Astrocyte (in vitro differentiated cells and primary cell): ENCODE measurements around the gene SUGP2. TPM values are rescaled to one million over a fixed set of nuclear protein-coding genes. Genes with fewer than 3 reads are reported as not detected.
A peak's percentile ranks its signal among the peaks of the same experiment; 100 is the strongest.

ENCODE experiments used
- DNase-seq: peaks from one replicate; pipeline ENCODE4 v3.0.0-alpha.2; 2010; ENCODE audit warnings: low read depth
- FAIRE-seq: peaks from 2 replicates; lab custom pipeline; 2011; peaks lifted over from hg19 to GRCh38; lab: Jason Lieb, UNC
- H2AFZ ChIP-seq: 2 replicates; pipeline ENCODE4 v1.6.0; 2012; ENCODE audit warnings: low read depth, low read length, inconsistent platforms
- H3K27ac ChIP-seq: 2 replicates; pipeline ENCODE4 v1.5.1; 2011; ENCODE audit warnings: low read depth, low read length, inconsistent platforms
- H3K27me3 ChIP-seq: 2 replicates; pipeline ENCODE4 v1.6.0; 2011; ENCODE audit warnings: low read length, inconsistent platforms; ENCODE audit not compliant: insufficient read depth
- H3K36me3 ChIP-seq: 2 replicates; pipeline ENCODE4 v1.5.1; 2011; ENCODE audit warnings: low read length, inconsistent platforms; ENCODE audit not compliant: insufficient read depth
- H3K4me1 ChIP-seq: 2 replicates; pipeline ENCODE4 v1.5.1; 2011; ENCODE audit warnings: low read length, inconsistent platforms; ENCODE audit not compliant: insufficient read depth
- H3K4me2 ChIP-seq: 2 replicates; pipeline ENCODE4 v1.6.0; 2012; ENCODE audit warnings: low read length, inconsistent platforms
- H3K4me3 ChIP-seq: 2 replicates; pipeline ENCODE4 v1.5.1; 2011; ENCODE audit warnings: low read depth, mild to moderate bottlenecking, low read length, inconsistent platforms; ENCODE audit not compliant: insufficient read depth
- H3K79me2 ChIP-seq: 2 replicates; pipeline ENCODE4 v1.6.0; 2012; ENCODE audit warnings: mild to moderate bottlenecking, low read length, inconsistent platforms; ENCODE audit not compliant: insufficient read depth
- H3K9ac ChIP-seq: 2 replicates; pipeline ENCODE4 v1.6.0; 2012; ENCODE audit warnings: mild to moderate bottlenecking, low read length, inconsistent platforms
- H3K9me3 ChIP-seq: 2 replicates; pipeline ENCODE4 v1.5.1; 2012; ENCODE audit warnings: low read depth, mild to moderate bottlenecking, low read length, inconsistent platforms; ENCODE audit not compliant: insufficient read depth
- H4K20me1 ChIP-seq: 2 replicates; pipeline ENCODE4 v1.6.0; 2012; ENCODE audit warnings: low read length, inconsistent platforms; ENCODE audit not compliant: insufficient read depth
- H3K27ac Mint-ChIP-seq: one replicate; pipeline ENCODE4 v1.8.0; 2021; ENCODE audit warnings: mild to moderate bottlenecking, mixed read lengths; ENCODE audit not compliant: unreplicated experiment
- H3K27me3 Mint-ChIP-seq: one replicate; pipeline ENCODE4 v1.8.0; 2021; ENCODE audit warnings: low read depth, mixed read lengths; ENCODE audit not compliant: unreplicated experiment
- H3K36me3 Mint-ChIP-seq: one replicate; pipeline ENCODE4 v1.8.0; 2021; ENCODE audit warnings: low read depth, mixed read lengths; ENCODE audit not compliant: unreplicated experiment
- H3K4me1 Mint-ChIP-seq: one replicate; pipeline ENCODE4 v1.8.0; 2021; ENCODE audit warnings: low read depth, mixed read lengths; ENCODE audit not compliant: unreplicated experiment
- H3K4me3 Mint-ChIP-seq: one replicate; pipeline ENCODE4 v1.8.0; 2021; ENCODE audit warnings: mild to moderate bottlenecking, moderate library complexity, mixed read lengths; ENCODE audit not compliant: unreplicated experiment
- H3K9me3 Mint-ChIP-seq: one replicate; pipeline ENCODE4 v1.8.0; 2021; ENCODE audit warnings: mild to moderate bottlenecking, mixed read lengths; ENCODE audit not compliant: unreplicated experiment
- EZH2 ChIP-seq: IDR thresholded peaks from 2 replicates; pipeline ENCODE4 v1.6.1; 2012; ENCODE audit warnings: mild to moderate bottlenecking, low read length, inconsistent platforms; ENCODE audit not compliant: insufficient read depth
- total RNA-seq: library from RNA; stranded (reverse); gene quantifications from 2 replicates; pipeline ENCODE4 v1.2.1, GENCODE V29; 2021
- TF ChIP-seq, protein P1 (sequence below): IDR thresholded peaks from 2 replicates; pipeline ENCODE4 v1.5.1; 2011; ENCODE audit warnings: low read depth, mild to moderate bottlenecking, inconsistent platforms, low read length, moderate library complexity; ENCODE audit not compliant: insufficient read depth

Gene SUGP2
- total RNA-seq, 1 donor from 2014 or later = 77.6 TPM

DNA sequence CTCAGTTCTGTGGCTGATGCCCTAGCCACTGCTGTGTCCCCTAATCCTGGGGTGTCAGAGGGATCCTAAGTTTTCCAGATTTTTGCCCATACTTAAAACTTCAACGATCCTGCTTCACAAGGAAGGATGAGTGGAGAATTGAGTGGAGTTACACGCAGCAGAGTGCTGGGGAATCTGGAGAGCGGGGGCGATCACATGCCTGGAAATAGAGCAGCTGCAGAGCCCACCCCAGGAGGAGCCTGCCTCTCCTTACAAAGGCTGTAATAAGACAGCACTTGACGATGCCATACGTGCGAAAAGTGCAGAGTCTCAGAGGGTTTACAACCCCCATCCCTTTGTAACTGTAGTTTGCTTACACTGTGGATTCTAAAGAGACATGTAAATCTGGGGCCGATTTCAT lies 40.6 kb downstream of the SUGP2 start:
- Histone ChIP-seq H3K27me3 (no peaks in the 10 kb centered on the region), H3K9me3 (no peaks in the 10 kb centered on the region), H3K36me3 (peaks cover 27% of the 10 kb centered on the region), H3K9ac (no peak overlapping the region), H3K4me3 (no peak overlapping the region), H3K4me1 (peaks cover 5% of the 10 kb centered on the region), H3K27ac (no peak overlapping the region), H3K79me2 (no peaks in the 10 kb centered on the region), H3K4me2 (no peak overlapping the region), H4K20me1 (peaks cover 38% of the 10 kb centered on the region), H2AFZ (no peak overlapping the region)
- no peak for DNase-seq
- Mint-ChIP-seq H3K36me3 (peaks cover 23% of the 10 kb centered on the region), H3K27ac (no peak overlapping the region), H3K4me3 (peak overlapping the region; percentile 50), H3K4me1 (peaks cover 6% of the 10 kb centered on the region), H3K9me3 (no peaks in the 10 kb centered on the region), H3K27me3 (no peaks in the 10 kb centered on the region)
- no peak for FAIRE-seq
- TF ChIP-seq EZH2 = no peak
- TF ChIP-seq, protein P1, sequence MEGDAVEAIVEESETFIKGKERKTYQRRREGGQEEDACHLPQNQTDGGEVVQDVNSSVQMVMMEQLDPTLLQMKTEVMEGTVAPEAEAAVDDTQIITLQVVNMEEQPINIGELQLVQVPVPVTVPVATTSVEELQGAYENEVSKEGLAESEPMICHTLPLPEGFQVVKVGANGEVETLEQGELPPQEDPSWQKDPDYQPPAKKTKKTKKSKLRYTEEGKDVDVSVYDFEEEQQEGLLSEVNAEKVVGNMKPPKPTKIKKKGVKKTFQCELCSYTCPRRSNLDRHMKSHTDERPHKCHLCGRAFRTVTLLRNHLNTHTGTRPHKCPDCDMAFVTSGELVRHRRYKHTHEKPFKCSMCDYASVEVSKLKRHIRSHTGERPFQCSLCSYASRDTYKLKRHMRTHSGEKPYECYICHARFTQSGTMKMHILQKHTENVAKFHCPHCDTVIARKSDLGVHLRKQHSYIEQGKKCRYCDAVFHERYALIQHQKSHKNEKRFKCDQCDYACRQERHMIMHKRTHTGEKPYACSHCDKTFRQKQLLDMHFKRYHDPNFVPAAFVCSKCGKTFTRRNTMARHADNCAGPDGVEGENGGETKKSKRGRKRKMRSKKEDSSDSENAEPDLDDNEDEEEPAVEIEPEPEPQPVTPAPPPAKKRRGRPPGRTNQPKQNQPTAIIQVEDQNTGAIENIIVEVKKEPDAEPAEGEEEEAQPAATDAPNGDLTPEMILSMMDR = no peak

DNA sequence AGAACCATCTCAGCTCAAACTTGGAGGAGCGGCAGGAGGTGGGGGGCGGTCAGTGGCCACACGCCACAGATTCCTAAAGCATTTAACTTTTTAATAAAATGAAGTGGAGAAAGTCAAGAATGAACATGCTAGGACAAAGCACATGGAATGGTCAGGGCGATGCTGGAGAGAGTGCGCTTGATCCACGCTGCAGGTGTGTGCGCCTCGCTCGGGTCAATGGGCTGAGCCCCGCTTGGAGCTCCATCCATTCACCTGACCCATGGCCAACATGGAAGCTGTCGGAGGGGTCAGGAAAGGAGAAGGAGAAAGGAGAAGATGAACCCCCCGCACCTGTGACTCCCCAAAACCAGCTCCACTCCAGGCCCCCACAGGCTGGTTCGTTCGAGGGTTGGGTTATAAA lies 41.8 kb downstream of the SUGP2 start:
- peaks cover 5% of the 10 kb centered on the region for H3K4me1 ChIP-seq
- no peak for DNase-seq
- no peak overlapping the region for H3K4me2 ChIP-seq
- H2AFZ ChIP-seq = no peak overlapping the region
- peaks cover 2% of the 10 kb centered on the region for H3K27me3 Mint-ChIP-seq
- FAIRE-seq = no peak
- H4K20me1 ChIP-seq = peaks cover 32% of the 10 kb centered on the region
- H3K27ac ChIP-seq = no peak overlapping the region
- H3K4me3 ChIP-seq = no peak overlapping the region
- peaks cover 27% of the 10 kb centered on the region for H3K36me3 ChIP-seq
- no peaks in the 10 kb centered on the region for H3K79me2 ChIP-seq
- no peak overlapping the region for H3K9ac ChIP-seq
- no peaks in the 10 kb centered on the region for H3K9me3 ChIP-seq
- TF ChIP-seq EZH2 = no peak
- TF ChIP-seq, protein P1 = no peak
- H3K27me3 ChIP-seq = no peaks in the 10 kb centered on the region
- peaks cover 22% of the 10 kb centered on the region for H3K36me3 Mint-ChIP-seq
- no peaks in the 10 kb centered on the region for H3K9me3 Mint-ChIP-seq
- no peak overlapping the region for H3K27ac Mint-ChIP-seq
- H3K4me3 Mint-ChIP-seq = no peak overlapping the region
- peaks cover 6% of the 10 kb centered on the region for H3K4me1 Mint-ChIP-seq

DNA sequence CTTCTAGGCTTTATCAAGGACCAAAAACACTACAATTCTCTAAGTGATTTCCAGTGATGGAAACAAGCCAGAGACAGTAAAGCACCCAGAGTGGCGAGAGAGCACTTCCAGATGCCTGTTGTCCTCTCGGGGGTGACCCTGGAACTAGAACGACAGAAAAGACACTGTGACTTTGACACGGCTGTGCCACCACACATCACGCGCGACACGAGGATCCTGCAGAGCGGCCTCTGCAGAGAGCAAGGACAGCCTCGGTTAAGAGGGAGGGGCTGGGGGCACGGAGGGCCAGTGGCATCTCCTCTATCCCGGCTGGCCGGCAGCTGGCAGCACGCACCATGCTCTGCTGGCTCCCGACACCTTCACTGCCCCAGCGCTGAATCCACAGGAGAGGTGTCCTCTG lies 42.3 kb downstream of the SUGP2 start:
- H3K4me1 Mint-ChIP-seq = peaks cover 4% of the 10 kb centered on the region
- Histone ChIP-seq H3K79me2 (no peaks in the 10 kb centered on the region), H4K20me1 (peaks cover 28% of the 10 kb centered on the region), H3K27ac (no peak overlapping the region), H3K4me3 (no peak overlapping the region), H3K9me3 (no peaks in the 10 kb centered on the region), H3K36me3 (peaks cover 24% of the 10 kb centered on the region), H2AFZ (no peak overlapping the region), H3K4me2 (no peak overlapping the region), H3K4me1 (peaks cover 5% of the 10 kb centered on the region), H3K9ac (no peak overlapping the region), H3K27me3 (no peaks in the 10 kb centered on the region)
- FAIRE-seq (no peak), DNase-seq (no peak)
- no peaks in the 10 kb centered on the region for H3K9me3 Mint-ChIP-seq
- no peak overlapping the region for H3K4me3 Mint-ChIP-seq
- H3K36me3 Mint-ChIP-seq = peaks cover 21% of the 10 kb centered on the region
- TF ChIP-seq EZH2 = no peak
- TF ChIP-seq, protein P1 = no peak
- H3K27ac Mint-ChIP-seq = no peak overlapping the region
- peaks cover 2% of the 10 kb centered on the region for H3K27me3 Mint-ChIP-seq
